Measurements from ENCODE around the gene TNK1. TPM values are rescaled to one million over a fixed set of nuclear protein-coding genes. Genes with fewer than 3 reads are reported as not detected.

TNK1 gene
- total RNA-seq, 1 donor from 2014 or later, result 1.7 TPM

GRCh38 chr17:7432296-7432695, 51.4 kb downstream of the TNK1 start:
- H3K36me3 Mint-ChIP-seq (ENCODE audit: low read depth, unreplicated experiment), result no peaks in the 10 kb centered on the region
- H3K4me1 Mint-ChIP-seq (ENCODE audit: unreplicated experiment), result peaks cover 8% of the 10 kb centered on the region
- no peaks in the 10 kb centered on the region for H3K9me3 Mint-ChIP-seq (ENCODE audit: unreplicated experiment)
- TF ChIP-seq CTCF (IDR thresholded peaks at IDR 0.05; ENCODE audit: unreplicated experiment), result no peak
- H3K4me3 Mint-ChIP-seq (ENCODE audit: unreplicated experiment), result no peak overlapping the region
- H3K27me3 Mint-ChIP-seq (ENCODE audit: unreplicated experiment), result peaks cover 6% of the 10 kb centered on the region
- H3K27ac Mint-ChIP-seq (ENCODE audit: unreplicated experiment), result no peak overlapping the region
- no peak for DNase-seq (ENCODE audit: low spot score)

- Mint-ChIP-seq H3K4me1 (ENCODE audit: unreplicated experiment) (peaks cover 23% of the 10 kb centered on the region), H3K36me3 (ENCODE audit: low read depth, unreplicated experiment) (no peaks in the 10 kb centered on the region), H3K9me3 (ENCODE audit: unreplicated experiment) (no peaks in the 10 kb centered on the region), H3K27ac (ENCODE audit: unreplicated experiment) (peak overlapping the region; percentile 31), H3K4me3 (ENCODE audit: unreplicated experiment) (peak overlapping the region; percentile 90), H3K27me3 (ENCODE audit: unreplicated experiment) (peaks cover 20% of the 10 kb centered on the region)
- DNase-seq (ENCODE audit: low spot score), result peak; percentile 60
- peak; percentile 28 for TF ChIP-seq CTCF (IDR thresholded peaks at IDR 0.05; ENCODE audit: unreplicated experiment)
Observed at GRCh38 chr17:7435676-7436555, 55.0 kb downstream of the TNK1 start.

- peak; percentile 87 for DNase-seq (ENCODE audit: low spot score)
- Mint-ChIP-seq H3K36me3 (ENCODE audit: low read depth, unreplicated experiment) (no peaks in the 10 kb centered on the region), H3K27me3 (ENCODE audit: unreplicated experiment) (peaks cover 21% of the 10 kb centered on the region), H3K9me3 (ENCODE audit: unreplicated experiment) (no peaks in the 10 kb centered on the region), H3K4me3 (ENCODE audit: unreplicated experiment) (peak overlapping the region; percentile 90), H3K4me1 (ENCODE audit: unreplicated experiment) (peaks cover 30% of the 10 kb centered on the region), H3K27ac (ENCODE audit: unreplicated experiment) (peak overlapping the region; percentile 30)
- TF ChIP-seq CTCF (IDR thresholded peaks at IDR 0.05; ENCODE audit: unreplicated experiment), result peak; percentile 37
Observed at GRCh38 chr17:7436556-7437368, 55.9 kb downstream of the TNK1 start.

- TF ChIP-seq CTCF (IDR thresholded peaks at IDR 0.05; ENCODE audit: unreplicated experiment), result no peak
- no peak for DNase-seq (ENCODE audit: low spot score)
- H3K27me3 Mint-ChIP-seq (ENCODE audit: unreplicated experiment), result peaks cover 24% of the 10 kb centered on the region
- peaks cover 35% of the 10 kb centered on the region for H3K4me1 Mint-ChIP-seq (ENCODE audit: unreplicated experiment)
- peak overlapping the region; percentile 26 for H3K27ac Mint-ChIP-seq (ENCODE audit: unreplicated experiment)
- no peaks in the 10 kb centered on the region for H3K9me3 Mint-ChIP-seq (ENCODE audit: unreplicated experiment)
- H3K36me3 Mint-ChIP-seq (ENCODE audit: low read depth, unreplicated experiment), result no peaks in the 10 kb centered on the region
- H3K4me3 Mint-ChIP-seq (ENCODE audit: unreplicated experiment), result peak overlapping the region; percentile 89
Observed at GRCh38 chr17:7437369-7437863, 56.5 kb downstream of the TNK1 start.
